Large intestine (tissue), 3 donors: ENCODE data around the gene MED25. TPM values are rescaled to one million over a fixed set of nuclear protein-coding genes. Genes with fewer than 3 reads are reported as not detected.

Source experiments
- DNase-seq, 2 donors: peaks; one replicate each; pipeline versions ENCODE4 v3.0.0 to v3.0.0-alpha.2; 2013
- H3K27ac ChIP-seq: one replicate; pipeline ENCODE4 v1.5.1; 2013; ENCODE audit warnings: low read length
- H3K27me3 ChIP-seq: 2 replicates; pipeline ENCODE4 v1.6.1; 2013; ENCODE audit warnings: low read length; ENCODE audit not compliant: control insufficient read depth, insufficient read depth
- H3K36me3 ChIP-seq: 2 replicates; pipeline ENCODE4 v1.6.1; 2013; ENCODE audit warnings: low read length; ENCODE audit not compliant: control insufficient read depth, insufficient read depth
- H3K4me1 ChIP-seq: one replicate; pipeline ENCODE4 v1.6.1; 2013; ENCODE audit warnings: low read length; ENCODE audit not compliant: control insufficient read depth, insufficient read depth
- H3K4me3 ChIP-seq: one replicate; pipeline ENCODE4 v1.5.1; 2013; ENCODE audit warnings: low read length
- H3K9me3 ChIP-seq: one replicate; pipeline ENCODE4 v1.6.1; 2013; ENCODE audit warnings: mild to moderate bottlenecking, low read depth, low read length, moderate library complexity; ENCODE audit not compliant: control insufficient read depth
- WGBS: methylation state at CpG from one replicate; pipeline ENCODE4 v1.1.5; 2013; ENCODE audit warnings: low lambda C conversion rate; ENCODE audit not compliant: insufficient coverage; 5-methylcytosine and 5-hydroxymethylcytosine counted together
- polyA plus RNA-seq: library from polyadenylated mRNA; unstranded; fragments of 120-200 nt; gene quantifications from one replicate; pipeline ENCODE4 v1.2.1, GENCODE V29; 2013

Gene MED25
- polyA plus RNA-seq, 1 donor: 57.7 TPM

DNA sequence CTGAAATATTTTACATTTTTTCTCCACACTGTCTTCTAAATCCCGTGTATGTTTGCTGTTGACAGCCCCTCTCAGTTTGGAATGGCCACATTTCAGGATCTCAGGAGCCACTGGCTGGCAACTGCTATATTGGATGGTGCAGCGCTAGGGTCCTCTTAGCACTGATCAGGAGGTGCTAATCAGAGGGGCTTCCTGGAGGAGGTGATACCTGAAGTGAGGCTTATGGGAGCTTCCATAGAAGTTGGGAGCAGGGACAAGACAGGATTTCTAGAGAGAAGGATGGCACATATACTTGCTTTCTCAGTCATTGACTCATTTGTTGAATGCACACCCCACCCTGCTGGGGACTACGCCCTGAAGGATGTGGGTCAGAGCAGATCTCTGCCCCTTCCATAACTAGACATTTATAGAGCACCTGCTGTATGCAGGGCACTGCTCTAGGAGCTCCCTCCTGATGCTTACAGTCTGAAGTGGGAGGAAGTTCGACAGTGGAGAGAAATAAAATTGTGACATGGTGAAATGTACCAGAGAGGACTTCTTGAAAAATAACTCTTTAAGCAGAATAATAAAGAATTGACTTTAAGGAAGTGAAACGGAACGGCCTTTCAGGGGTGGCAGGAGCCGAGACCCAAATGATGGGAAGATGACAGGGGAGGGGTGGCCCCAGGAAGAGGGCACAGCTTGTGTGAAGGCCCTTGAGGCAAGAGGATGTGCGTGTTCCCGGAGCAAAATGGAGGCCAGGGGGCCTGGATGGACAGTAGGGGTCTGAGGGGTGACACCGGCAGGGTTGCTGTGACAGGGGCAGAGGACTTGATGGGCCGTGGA, 38.1 kb upstream of the MED25 start:
- Histone ChIP-seq H3K27me3 (no peaks in the 10 kb centered on the region), H3K4me3 (no peak overlapping the region), H3K9me3 (peaks cover 3% of the 10 kb centered on the region), H3K27ac (no peak overlapping the region), H3K36me3 (peaks cover 40% of the 10 kb centered on the region), H3K4me1 (no peaks in the 10 kb centered on the region)
- 40% methylated on average over 1 of the region's 11 CpGs for WGBS
- no peak for DNase-seq

DNA sequence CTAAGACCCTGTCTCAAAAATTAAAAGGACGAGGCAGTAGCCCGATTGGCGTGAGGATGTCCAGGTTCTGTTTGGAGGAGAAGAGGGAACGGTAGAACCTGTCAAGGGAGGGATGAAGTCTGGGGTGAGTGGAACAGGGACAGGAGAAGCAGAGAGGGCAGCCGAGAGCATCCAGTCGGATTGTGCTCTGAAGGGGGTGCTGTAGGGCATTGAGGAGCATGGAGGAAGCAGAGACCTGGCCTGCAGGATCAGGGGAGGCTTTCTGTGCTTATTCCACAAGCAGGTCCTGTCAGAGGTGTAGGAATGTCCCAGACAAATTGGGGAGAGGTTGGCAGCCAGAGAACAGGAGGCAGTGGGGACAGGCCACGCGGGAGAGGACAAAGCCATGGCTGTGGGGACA, 37.2 kb upstream of the MED25 start:
- WGBS: 100% methylated on average over 3 of the region's 8 CpGs
- Histone ChIP-seq H3K27ac (no peak overlapping the region), H3K4me3 (no peak overlapping the region), H3K4me1 (no peaks in the 10 kb centered on the region), H3K9me3 (peaks cover 3% of the 10 kb centered on the region), H3K36me3 (peaks cover 42% of the 10 kb centered on the region), H3K27me3 (no peaks in the 10 kb centered on the region)
- DNase-seq: no peak

DNA sequence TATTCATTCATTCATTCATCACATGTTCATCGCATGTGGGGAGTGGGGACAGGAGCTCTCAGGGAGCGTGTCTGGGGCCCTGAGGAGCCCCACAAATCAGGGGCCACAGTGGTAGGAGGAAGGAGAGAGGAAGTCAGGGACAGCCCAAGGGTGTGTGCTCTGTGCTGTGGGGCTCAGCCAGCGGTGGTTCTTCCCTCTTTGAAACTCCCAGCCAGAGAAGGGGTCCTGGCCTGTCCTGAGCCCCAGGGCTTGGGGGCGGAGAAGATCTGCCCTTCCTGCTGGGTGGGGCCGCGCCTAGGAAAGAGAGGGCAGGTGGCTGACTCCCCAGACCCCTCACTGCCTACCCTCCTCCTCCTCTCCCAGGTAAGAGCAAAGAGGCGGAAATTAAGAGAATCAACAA, 36.7 kb upstream of the MED25 start:
- Histone ChIP-seq H3K9me3 (peaks cover 3% of the 10 kb centered on the region), H3K4me1 (no peaks in the 10 kb centered on the region), H3K4me3 (no peak overlapping the region), H3K27me3 (no peaks in the 10 kb centered on the region), H3K27ac (no peak overlapping the region), H3K36me3 (peaks cover 38% of the 10 kb centered on the region)
- no CpG with 5 or more reads among the region's 7 CpGs for WGBS
- DNase-seq: no peak

DNA sequence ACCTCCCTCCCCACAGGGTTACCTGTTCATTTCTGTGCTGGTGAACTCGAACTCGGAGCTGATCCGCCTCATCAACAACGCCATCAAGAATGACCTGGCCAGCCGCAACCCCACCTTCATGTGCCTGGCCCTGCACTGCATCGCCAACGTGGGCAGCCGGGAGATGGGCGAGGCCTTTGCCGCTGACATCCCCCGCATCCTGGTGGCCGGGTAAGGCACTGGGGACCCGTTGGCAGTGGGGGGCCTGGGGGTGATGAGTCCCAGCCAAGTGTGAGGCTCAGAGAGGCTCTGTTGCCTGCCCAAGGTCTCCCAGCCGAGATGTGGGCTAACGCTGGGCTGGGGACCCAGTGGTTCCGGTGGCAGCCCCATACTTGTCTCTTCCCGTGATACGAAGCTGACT, 35.6 kb upstream of the MED25 start:
- Histone ChIP-seq H3K4me1 (no peaks in the 10 kb centered on the region), H3K4me3 (no peak overlapping the region), H3K27ac (no peak overlapping the region), H3K9me3 (peaks cover 3% of the 10 kb centered on the region), H3K36me3 (peaks cover 40% of the 10 kb centered on the region), H3K27me3 (no peaks in the 10 kb centered on the region)
- WGBS: no CpG with 5 or more reads among the region's 18 CpGs
- DNase-seq: no peak

DNA sequence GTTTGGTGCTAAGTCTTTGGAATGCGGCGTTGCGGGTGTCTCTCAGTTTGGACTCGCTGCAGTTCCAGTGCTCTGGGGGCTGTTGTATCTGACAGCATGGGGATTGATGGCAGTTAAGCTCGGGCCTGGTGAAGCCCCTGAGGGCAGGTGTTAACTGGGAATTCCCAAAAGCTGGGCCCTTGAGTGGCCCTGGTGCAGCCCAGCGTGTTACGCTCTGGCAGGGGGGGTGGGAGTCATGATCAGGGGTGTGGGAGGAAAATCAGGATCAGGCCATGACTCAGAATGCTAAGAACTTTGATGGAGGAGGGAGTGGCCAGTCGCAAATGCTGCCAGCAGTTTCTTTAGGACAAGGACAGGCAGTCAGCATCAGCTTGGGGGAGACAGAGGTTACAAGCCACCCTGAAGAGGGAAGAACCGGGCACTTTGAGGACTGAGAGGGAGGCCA, 31.7 kb upstream of the MED25 start:
- H3K36me3 ChIP-seq: peaks cover 66% of the 10 kb centered on the region
- no CpG with 5 or more reads among the region's 9 CpGs for WGBS
- H3K4me1 ChIP-seq: no peaks in the 10 kb centered on the region
- H3K9me3 ChIP-seq: peaks cover 3% of the 10 kb centered on the region
- no peak overlapping the region for H3K27ac ChIP-seq
- no peaks in the 10 kb centered on the region for H3K27me3 ChIP-seq
- no peak for DNase-seq
- H3K4me3 ChIP-seq: no peak overlapping the region

DNA sequence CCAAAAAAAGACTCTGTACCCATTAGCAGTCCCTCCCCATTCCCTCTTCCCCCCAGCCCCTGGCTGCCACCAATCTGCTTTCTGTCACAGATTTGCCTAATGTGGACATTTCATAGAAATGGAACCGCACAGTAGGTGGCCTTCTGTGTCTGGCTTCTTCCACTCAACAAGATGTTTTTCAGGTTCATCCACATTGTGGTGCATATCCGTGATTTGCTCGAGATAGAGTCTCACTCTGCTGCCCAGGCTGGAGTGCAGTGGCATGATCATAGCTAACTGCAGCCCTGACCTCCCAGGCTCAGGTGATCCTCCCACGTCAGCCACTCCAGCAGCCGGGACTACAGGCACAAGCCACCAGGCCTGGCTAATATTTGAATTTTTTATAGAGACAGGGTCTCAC, 30.3 kb upstream of the MED25 start:
- H3K36me3 ChIP-seq: peaks cover 69% of the 10 kb centered on the region
- WGBS: no CpG with 5 or more reads among the region's 5 CpGs
- no peaks in the 10 kb centered on the region for H3K9me3 ChIP-seq
- no peak overlapping the region for H3K27ac ChIP-seq
- no peak overlapping the region for H3K4me3 ChIP-seq
- DNase-seq: no peak
- no peaks in the 10 kb centered on the region for H3K27me3 ChIP-seq
- H3K4me1 ChIP-seq: no peaks in the 10 kb centered on the region

DNA sequence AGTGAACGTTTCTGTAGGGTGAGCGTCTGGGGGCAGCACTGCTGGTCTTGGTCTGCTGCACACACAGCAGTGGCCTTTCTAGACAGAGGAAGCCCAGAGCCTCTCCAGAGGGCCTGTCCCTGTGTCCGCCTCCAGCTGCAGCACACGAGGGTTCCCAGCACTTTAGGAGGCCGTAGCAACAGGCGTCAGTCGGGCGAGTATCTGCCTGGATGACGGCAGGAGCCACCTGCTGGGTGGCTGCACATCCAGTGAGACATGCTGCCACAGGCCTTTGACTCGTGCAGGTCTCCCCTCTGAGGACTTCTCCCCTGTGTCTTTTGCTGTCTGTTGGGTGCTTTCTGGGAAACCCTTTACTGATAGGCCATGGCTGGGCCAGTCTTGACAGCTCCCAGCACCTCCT, 29.2 kb upstream of the MED25 start:
- Histone ChIP-seq H3K27me3 (no peaks in the 10 kb centered on the region), H3K4me3 (no peak overlapping the region), H3K4me1 (no peaks in the 10 kb centered on the region), H3K27ac (no peak overlapping the region), H3K9me3 (no peaks in the 10 kb centered on the region), H3K36me3 (peaks cover 68% of the 10 kb centered on the region)
- WGBS: no CpG with 5 or more reads among the region's 10 CpGs
- DNase-seq: no peak

DNA sequence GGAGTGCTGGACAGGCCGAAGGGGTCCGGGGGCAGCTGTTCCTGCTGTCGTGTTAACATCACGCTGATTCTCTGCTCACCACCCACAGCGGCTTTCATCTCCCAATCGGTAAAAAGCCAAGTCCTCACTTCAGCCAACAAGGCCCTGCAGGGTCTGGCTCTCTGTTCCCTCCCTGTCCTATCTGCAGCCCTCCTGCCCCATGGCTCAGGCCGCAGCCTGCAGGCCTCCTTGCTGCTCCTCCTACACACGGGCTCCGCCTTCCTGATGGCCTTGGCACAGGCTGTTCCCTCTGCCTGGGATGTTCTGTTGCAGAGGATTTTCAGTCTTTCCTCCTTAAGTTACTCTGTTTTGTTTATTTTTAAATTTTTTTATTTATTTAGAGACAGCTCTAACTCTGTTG, 27.2 kb upstream of the MED25 start:
- peaks cover 68% of the 10 kb centered on the region for H3K36me3 ChIP-seq
- WGBS: no CpG with 5 or more reads among the region's 9 CpGs
- H3K27ac ChIP-seq: no peak overlapping the region
- H3K4me3 ChIP-seq: no peak overlapping the region
- H3K4me1 ChIP-seq: no peaks in the 10 kb centered on the region
- H3K27me3 ChIP-seq: no peaks in the 10 kb centered on the region
- H3K9me3 ChIP-seq: no peaks in the 10 kb centered on the region
- DNase-seq: no peak

DNA sequence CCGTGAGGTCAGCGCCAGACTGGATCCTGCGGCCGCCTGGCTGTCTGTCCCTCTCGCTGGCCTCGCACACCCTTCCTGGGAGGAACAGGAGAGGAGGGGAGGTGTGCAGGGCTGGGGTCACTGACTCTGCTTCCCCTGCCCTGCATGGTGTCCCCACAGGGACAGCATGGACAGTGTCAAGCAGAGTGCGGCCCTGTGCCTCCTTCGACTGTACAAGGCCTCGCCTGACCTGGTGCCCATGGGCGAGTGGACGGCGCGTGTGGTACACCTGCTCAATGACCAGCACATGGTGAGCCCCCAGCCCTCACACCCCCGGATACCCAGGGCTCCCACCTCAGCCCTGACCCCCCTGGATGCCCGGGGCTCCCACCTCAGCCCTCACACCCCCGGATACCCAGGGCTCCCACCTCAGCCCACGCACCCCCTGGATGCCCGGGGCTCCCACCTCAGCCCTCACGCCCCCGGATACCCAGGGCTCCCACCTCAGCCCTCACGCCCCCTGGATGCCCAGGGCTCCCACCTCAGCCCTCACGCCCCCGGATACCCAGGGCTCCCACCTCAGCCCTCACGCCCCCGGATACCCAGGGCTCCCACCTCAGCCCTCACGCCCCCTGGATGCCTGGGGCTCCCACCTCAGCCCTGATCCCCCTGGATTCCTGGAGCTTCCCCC, 26.2 kb upstream of the MED25 start:
- Histone ChIP-seq H3K4me3 (no peak overlapping the region), H3K36me3 (peaks cover 74% of the 10 kb centered on the region), H3K4me1 (no peaks in the 10 kb centered on the region), H3K9me3 (no peaks in the 10 kb centered on the region), H3K27ac (no peak overlapping the region), H3K27me3 (no peaks in the 10 kb centered on the region)
- DNase-seq: no peak
- WGBS: no CpG with 5 or more reads among the region's 26 CpGs

DNA sequence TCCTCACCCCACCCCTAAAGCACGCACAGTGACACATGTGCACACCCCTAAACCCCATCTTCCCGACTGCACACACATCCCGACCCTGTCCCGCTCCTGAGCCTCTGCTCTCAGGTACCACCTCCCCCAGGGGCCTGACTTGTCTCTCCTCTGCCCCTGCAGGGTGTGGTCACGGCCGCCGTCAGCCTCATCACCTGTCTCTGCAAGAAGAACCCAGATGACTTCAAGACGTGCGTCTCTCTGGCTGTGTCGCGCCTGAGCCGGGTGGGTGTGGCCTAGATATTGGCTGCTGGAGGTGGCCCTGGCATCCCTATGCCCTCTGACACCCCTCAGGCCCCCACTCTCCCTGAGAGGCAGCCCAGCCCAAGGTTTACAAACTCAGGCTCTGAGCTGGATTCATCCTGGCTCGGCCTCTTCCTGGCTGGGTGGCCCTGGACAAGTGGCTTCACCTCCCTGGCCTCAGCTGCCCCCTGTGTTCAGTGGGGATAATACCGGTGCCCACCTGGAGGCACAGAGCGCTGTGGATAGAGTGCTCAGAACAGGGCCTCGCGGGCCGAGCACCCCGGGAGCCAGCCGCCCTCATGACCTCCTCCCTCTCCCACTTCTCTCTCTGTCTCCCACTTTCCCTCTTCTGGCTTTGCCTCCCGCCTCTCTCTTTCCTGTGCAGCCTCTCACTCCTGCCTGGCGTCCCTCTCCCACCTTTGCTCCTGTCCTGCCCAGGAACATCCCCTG, 25.1 kb upstream of the MED25 start:
- Histone ChIP-seq H3K4me1 (no peaks in the 10 kb centered on the region), H3K9me3 (no peaks in the 10 kb centered on the region), H3K27ac (no peak overlapping the region), H3K27me3 (no peaks in the 10 kb centered on the region), H3K36me3 (peaks cover 75% of the 10 kb centered on the region), H3K4me3 (no peak overlapping the region)
- no CpG with 5 or more reads among the region's 22 CpGs for WGBS
- no peak for DNase-seq
